K562 (cell line): ENCODE data around the gene ADPGK. TPM values are rescaled to one million over a fixed set of nuclear protein-coding genes. Genes with fewer than 3 reads are reported as not detected.

Source experiments
- BDP1 ChIP-seq: IDR thresholded peaks from 3 replicates; pipeline ENCODE4 v1.6.1; 2011; ENCODE audit not compliant: insufficient read length, insufficient read depth
- CBX8 ChIP-seq: fragments of 200-600 bp; sonication (generic); IDR thresholded peaks from 2 replicates; pipeline ENCODE4 v1.6.1; 2012; ENCODE audit warnings: borderline replicate concordance, mixed run types, low read depth, mild to moderate bottlenecking, moderate library complexity, mixed read lengths, low read length, control low read depth, inconsistent platforms; ENCODE audit not compliant: poor library complexity, severe bottlenecking; ENCODE audit errors: extremely low read depth
- HNRNPLL ChIP-seq: fragments of 200-400 bp; formaldehyde crosslinking; IDR thresholded peaks from 2 replicates; pipeline ENCODE4 v1.6.1; 2017; ENCODE audit warnings: low read length, low read depth, mild to moderate bottlenecking; ENCODE audit not compliant: poor library complexity, severe bottlenecking
- JUND ChIP-seq, 2 experiments: IDR thresholded peaks; 2 replicates in 1 of 2; 3 replicates in 1 of 2; pipeline ENCODE4 v1.6.1; 2011; ENCODE audit warnings: borderline replicate concordance in 2 of 2, low read depth in 2 of 2, low read length in 2 of 2, improper control_type of control experiment in 1 of 2, missing biosample characterization in 1 of 2, missing genetic modification characterization in 1 of 2, missing genetic modification reagents in 1 of 2
- NCOA4 ChIP-seq: fragments of 450-650 bp; IDR thresholded peaks from 2 replicates; pipeline ENCODE4 v1.6.1; 2018; ENCODE audit warnings: mild to moderate bottlenecking; ENCODE audit not compliant: partially characterized antibody
- SIX5 ChIP-seq, 2 experiments: IDR thresholded peaks; 2 replicates each; pipeline ENCODE4 v1.6.1; 2011; ENCODE audit warnings: low read length in 2 of 2, borderline replicate concordance in 1 of 2, low read depth in 1 of 2, mild to moderate bottlenecking in 1 of 2, moderate library complexity in 1 of 2; ENCODE audit not compliant: insufficient read depth in 1 of 2
- polyA plus RNA-seq, 8 experiments: library from polyadenylated mRNA; depleted of rRNA in 4 of 8; stranded (reverse) in 5 of 8; unstranded in 3 of 8; fragments of >200 nt; fragmentation: Nextera tagmentation in 2 of 8; fragmentation: Illumina TruSeq in 1 of 8; extraction: Ambion mirVana in 2 of 8; extraction: Trizol in 1 of 8; gene quantifications; 2 replicates each; pipeline versions ENCODE4 v1.2.1 to v1.2.3, GENCODE V29; 2011 to 2014; ENCODE audit warnings: inconsistent platforms in 1 of 8, missing spikeins in 1 of 8
- total RNA-seq, 7 experiments: library from RNA; depleted of rRNA in 6 of 7; stranded (reverse); fragments of >200 nt in 6 of 7; fragmentation: Illumina TruSeq in 2 of 7; extraction: Trizol in 2 of 7; gene quantifications; 2 replicates each; pipeline versions ENCODE4 v1.2.1 to v1.2.3, GENCODE V29; 2011 to 2021; ENCODE audit warnings: low replicate concordance in 1 of 7
- TF ChIP-seq, protein P1 (sequence below): fragments of 250-450 bp; sonication (Bioruptor Pico); IDR thresholded peaks from 2 replicates; pipeline ENCODE4 v1.4.0; 2020; ENCODE audit warnings: mild to moderate bottlenecking, moderate library complexity
- TF ChIP-seq, protein P2 (sequence below): fragments of 450-650 bp; IDR thresholded peaks from 2 replicates; pipeline ENCODE4 v1.6.1; 2016; ENCODE audit warnings: mild to moderate bottlenecking

Gene ADPGK
- total and polyA plus RNA-seq, 9 of the 15 experiments (the other 6 are each of a cell fraction or from before 2014, with no cell fraction given), result 13.4 to 97.4 (median 48.5) TPM

DNA sequence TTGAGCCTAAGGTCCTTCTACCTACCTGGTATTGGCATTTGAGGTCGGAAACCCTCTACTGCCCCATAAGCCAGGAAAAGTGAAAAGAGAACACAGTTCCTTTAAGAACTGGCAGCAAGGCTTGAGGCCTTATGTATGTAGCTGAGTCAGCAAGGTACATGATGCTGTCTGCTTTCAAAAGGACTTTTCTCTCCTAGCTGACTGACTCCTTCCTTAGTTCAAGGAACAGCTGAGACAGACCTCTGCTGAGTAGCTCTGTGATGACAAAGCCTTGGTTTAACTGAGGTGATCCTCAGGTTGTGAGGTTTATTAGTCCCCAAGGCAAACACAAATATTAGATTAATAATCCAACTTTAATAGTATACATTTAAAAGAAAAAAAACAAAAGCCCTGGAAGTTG is 45.8 kb downstream of the ADPGK start (continued):
- TF ChIP-seq CBX8, result no peak
- no peak for TF ChIP-seq SIX5 (IDR thresholded peaks at IDR 0.05; ENCODE audit: borderline replicate concordance in 1 of 2, insufficient read depth in 1 of 2, low read depth in 1 of 2, low read length in 2 of 2)
- no peak for TF ChIP-seq BDP1
- TF ChIP-seq HNRNPLL, result no peak
- TF ChIP-seq JUND (IDR thresholded peaks at IDR 0.05; ENCODE audit: borderline replicate concordance, low read depth, low read length), result no peak
- no peak for TF ChIP-seq JUND (tag; IDR thresholded peaks at IDR 0.05; ENCODE audit: borderline replicate concordance, low read depth, low read length)
- TF ChIP-seq, protein P1, sequence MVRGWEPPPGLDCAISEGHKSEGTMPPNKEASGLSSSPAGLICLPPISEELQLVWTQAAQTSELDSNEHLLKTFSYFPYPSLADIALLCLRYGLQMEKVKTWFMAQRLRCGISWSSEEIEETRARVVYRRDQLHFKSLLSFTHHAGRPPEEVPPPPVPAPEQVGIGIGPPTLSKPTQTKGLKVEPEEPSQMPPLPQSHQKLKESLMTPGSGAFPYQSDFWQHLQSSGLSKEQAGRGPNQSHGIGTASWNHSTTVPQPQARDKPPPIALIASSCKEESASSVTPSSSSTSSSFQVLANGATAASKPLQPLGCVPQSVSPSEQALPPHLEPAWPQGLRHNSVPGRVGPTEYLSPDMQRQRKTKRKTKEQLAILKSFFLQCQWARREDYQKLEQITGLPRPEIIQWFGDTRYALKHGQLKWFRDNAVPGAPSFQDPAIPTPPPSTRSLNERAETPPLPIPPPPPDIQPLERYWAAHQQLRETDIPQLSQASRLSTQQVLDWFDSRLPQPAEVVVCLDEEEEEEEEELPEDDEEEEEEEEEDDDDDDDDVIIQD (CRISPR knock-in tag), result no peak
- TF ChIP-seq, protein P2, sequence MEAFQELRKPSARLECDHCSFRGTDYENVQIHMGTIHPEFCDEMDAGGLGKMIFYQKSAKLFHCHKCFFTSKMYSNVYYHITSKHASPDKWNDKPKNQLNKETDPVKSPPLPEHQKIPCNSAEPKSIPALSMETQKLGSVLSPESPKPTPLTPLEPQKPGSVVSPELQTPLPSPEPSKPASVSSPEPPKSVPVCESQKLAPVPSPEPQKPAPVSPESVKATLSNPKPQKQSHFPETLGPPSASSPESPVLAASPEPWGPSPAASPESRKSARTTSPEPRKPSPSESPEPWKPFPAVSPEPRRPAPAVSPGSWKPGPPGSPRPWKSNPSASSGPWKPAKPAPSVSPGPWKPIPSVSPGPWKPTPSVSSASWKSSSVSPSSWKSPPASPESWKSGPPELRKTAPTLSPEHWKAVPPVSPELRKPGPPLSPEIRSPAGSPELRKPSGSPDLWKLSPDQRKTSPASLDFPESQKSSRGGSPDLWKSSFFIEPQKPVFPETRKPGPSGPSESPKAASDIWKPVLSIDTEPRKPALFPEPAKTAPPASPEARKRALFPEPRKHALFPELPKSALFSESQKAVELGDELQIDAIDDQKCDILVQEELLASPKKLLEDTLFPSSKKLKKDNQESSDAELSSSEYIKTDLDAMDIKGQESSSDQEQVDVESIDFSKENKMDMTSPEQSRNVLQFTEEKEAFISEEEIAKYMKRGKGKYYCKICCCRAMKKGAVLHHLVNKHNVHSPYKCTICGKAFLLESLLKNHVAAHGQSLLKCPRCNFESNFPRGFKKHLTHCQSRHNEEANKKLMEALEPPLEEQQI, result no peak
- no peak for TF ChIP-seq NCOA4
- TF ChIP-seq, all 486 proteins: peak for 4
